Measurements from ENCODE around the gene LRCH3. TPM values are rescaled to one million over a fixed set of nuclear protein-coding genes. Genes with fewer than 3 reads are reported as not detected.

LRCH3 gene
- total RNA-seq, 1 donor from 2014 or later, result 44.0 TPM

- no peak for DNase-seq (ENCODE audit: low read depth, low spot score)
These were observed 43.1 kb downstream of the LRCH3 start for GRCh38 chr3:197833930-197834715.

- no peak for DNase-seq (ENCODE audit: low read depth, low spot score)
These were observed 44.5 kb downstream of the LRCH3 start for GRCh38 chr3:197835509-197835908.

GRCh38 chr3:197836244-197836643 is 45.2 kb downstream of the LRCH3 start:
- no peak for DNase-seq (ENCODE audit: low read depth, low spot score)

- no peak for DNase-seq (ENCODE audit: low read depth, low spot score)
These were observed 46.2 kb downstream of the LRCH3 start for GRCh38 chr3:197837282-197837681.

GRCh38 chr3:197841789-197842188 is 50.7 kb downstream of the LRCH3 start:
- no peak for DNase-seq (ENCODE audit: low read depth, low spot score)

GRCh38 chr3:197846491-197846890 is 55.4 kb downstream of the LRCH3 start:
- DNase-seq (ENCODE audit: low read depth, low spot score), result no peak

GRCh38 chr3:197847866-197848401 is 56.9 kb downstream of the LRCH3 start:
- no peak for DNase-seq (ENCODE audit: low read depth, low spot score)

- DNase-seq (ENCODE audit: low read depth, low spot score), result peak; percentile 3
These were observed 63.7 kb downstream of the LRCH3 start for GRCh38 chr3:197854596-197855343.

- DNase-seq (ENCODE audit: low read depth, low spot score), result no peak
These were observed 64.5 kb downstream of the LRCH3 start for GRCh38 chr3:197855571-197855970.

GRCh38 chr3:197856199-197856816 is 65.3 kb downstream of the LRCH3 start:
- no peak for DNase-seq (ENCODE audit: low read depth, low spot score)

- no peak for DNase-seq (ENCODE audit: low read depth, low spot score)
These were observed 67.1 kb downstream of the LRCH3 start for GRCh38 chr3:197858133-197858532.

- no peak for DNase-seq (ENCODE audit: low read depth, low spot score)
These were observed 67.5 kb downstream of the LRCH3 start for GRCh38 chr3:197858598-197858997.

- no peak for DNase-seq (ENCODE audit: low read depth, low spot score)
These were observed 75.0 kb downstream of the LRCH3 start for GRCh38 chr3:197866035-197866434.

GRCh38 chr3:197873329-197873728 is 82.3 kb downstream of the LRCH3 start:
- no peak for DNase-seq (ENCODE audit: low read depth, low spot score)

- DNase-seq (ENCODE audit: low read depth, low spot score), result no peak
These were observed 83.0 kb downstream of the LRCH3 start for GRCh38 chr3:197874064-197874463.

- DNase-seq (ENCODE audit: low read depth, low spot score), result no peak
These were observed 83.6 kb downstream of the LRCH3 start for GRCh38 chr3:197874653-197875052.

- no peak for DNase-seq (ENCODE audit: low read depth, low spot score)
These were observed 86.8 kb downstream of the LRCH3 start for GRCh38 chr3:197877902-197878301.

- DNase-seq (ENCODE audit: low read depth, low spot score), result no peak
These were observed 87.4 kb downstream of the LRCH3 start for GRCh38 chr3:197878427-197878826.

- no peak for DNase-seq (ENCODE audit: low read depth, low spot score)
These were observed 89.6 kb downstream of the LRCH3 start for GRCh38 chr3:197880491-197881269.

- DNase-seq (ENCODE audit: low read depth, low spot score), result no peak
These were observed 90.4 kb downstream of the LRCH3 start for GRCh38 chr3:197881270-197881969.

GRCh38 chr3:197881970-197882338 is 90.9 kb downstream of the LRCH3 start:
- DNase-seq (ENCODE audit: low read depth, low spot score), result no peak

Measured in pulmonary artery endothelial cell (primary cell).